ENCODE data around the gene SLC25A26.

Gene SLC25A26

GRCh38 chr3:66355997-66356396 is 135.2 kb downstream of the SLC25A26 start:
- H3K4me3 ChIP-seq (ENCODE audit: low read depth, low read length): no peak overlapping the region
- no peak for DNase-seq (ENCODE audit: low read depth)
- TF ChIP-seq CTCF (IDR thresholded peaks at IDR 0.05; ENCODE audit: low read depth, low read length, missing control alignments): no peak

- H3K4me3 ChIP-seq (ENCODE audit: low read depth, low read length): no peak overlapping the region
- no peak for DNase-seq (ENCODE audit: low read depth)
- TF ChIP-seq CTCF (IDR thresholded peaks at IDR 0.05; ENCODE audit: low read depth, low read length, missing control alignments): no peak
Measured at GRCh38 chr3:66361356-66361755, 140.6 kb downstream of the SLC25A26 start.

GRCh38 chr3:66362541-66362941 is 141.7 kb downstream of the SLC25A26 start:
- DNase-seq (ENCODE audit: low read depth): no peak
- H3K4me3 ChIP-seq (ENCODE audit: low read depth, low read length): no peak overlapping the region
- TF ChIP-seq CTCF (IDR thresholded peaks at IDR 0.05; ENCODE audit: low read depth, low read length, missing control alignments): no peak

GRCh38 chr3:66363148-66363547 is 142.3 kb downstream of the SLC25A26 start:
- no peak for TF ChIP-seq CTCF (IDR thresholded peaks at IDR 0.05; ENCODE audit: low read depth, low read length, missing control alignments)
- DNase-seq (ENCODE audit: low read depth): no peak
- H3K4me3 ChIP-seq (ENCODE audit: low read depth, low read length): no peak overlapping the region

GRCh38 chr3:66365080-66365479 is 144.3 kb downstream of the SLC25A26 start:
- DNase-seq (ENCODE audit: low read depth): no peak
- H3K4me3 ChIP-seq (ENCODE audit: low read depth, low read length): no peak overlapping the region
- no peak for TF ChIP-seq CTCF (IDR thresholded peaks at IDR 0.05; ENCODE audit: low read depth, low read length, missing control alignments)

- TF ChIP-seq CTCF (IDR thresholded peaks at IDR 0.05; ENCODE audit: low read depth, low read length, missing control alignments): no peak
- no peak for DNase-seq (ENCODE audit: low read depth)
- no peak overlapping the region for H3K4me3 ChIP-seq (ENCODE audit: low read depth, low read length)
Measured at GRCh38 chr3:66366747-66367146, 145.9 kb downstream of the SLC25A26 start.

- DNase-seq (ENCODE audit: low read depth): no peak
- no peak for TF ChIP-seq CTCF (IDR thresholded peaks at IDR 0.05; ENCODE audit: low read depth, low read length, missing control alignments)
- H3K4me3 ChIP-seq (ENCODE audit: low read depth, low read length): no peak overlapping the region
Measured at GRCh38 chr3:66367979-66368378, 147.2 kb downstream of the SLC25A26 start.

Data from GM12864 (cell line).